OCI-LY7 (cell line): ENCODE results near the gene MRPL12.

Experiments
- CTCF ChIP-seq: fragments of 200-600 bp; sonication (generic); conservative IDR thresholded peaks from 2 replicates; pipeline ENCODE4 v1.5.1; 2014; ENCODE audit warnings: mild to moderate bottlenecking, antibody characterized with exemption, low read length, moderate library complexity, mixed read lengths
- EZH2phosphoT487 ChIP-seq: fragments of 200-600 bp; sonication (generic); IDR thresholded peaks from 2 replicates; pipeline ENCODE4 v1.6.1; 2018; ENCODE audit warnings: low read depth, borderline replicate concordance, mild to moderate bottlenecking, mixed run types, antibody characterized with exemption, low read length, moderate library complexity, mixed read lengths

- TF ChIP-seq CTCF (no peak), EZH2phosphoT487 (no peak)
Observed at GRCh38 chr17:81695801-81696200, 7.4 kb upstream of the MRPL12 start.
